Endodermal cell (in vitro differentiated cells): Measurements from ENCODE around the gene RIN3. TPM values are rescaled to one million over a fixed set of nuclear protein-coding genes. Genes with fewer than 3 reads are reported as not detected.

ENCODE experiments used
- DNase-seq: peaks from one replicate; pipeline ENCODE4 v3.0.0-alpha.2; 2017
- H3K27ac ChIP-seq: 2 replicates; pipeline ENCODE4 v1.5.1; 2013; ENCODE audit warnings: mild to moderate bottlenecking, low read depth, low read length, moderate library complexity
- H3K27me3 ChIP-seq: 2 replicates; pipeline ENCODE4 v1.6.1; 2013; ENCODE audit warnings: mild to moderate bottlenecking, low read length, moderate library complexity; ENCODE audit not compliant: insufficient read depth, control insufficient read depth, poor library complexity, severe bottlenecking
- H3K36me3 ChIP-seq: 2 replicates; pipeline ENCODE4 v1.7.0; 2013; ENCODE audit warnings: mild to moderate bottlenecking, low read length, moderate library complexity; ENCODE audit not compliant: control insufficient read depth, insufficient read depth
- H3K4me1 ChIP-seq: one replicate; pipeline ENCODE4 v1.7.0; 2013; ENCODE audit warnings: low read length; ENCODE audit not compliant: control insufficient read depth, insufficient read depth
- H3K4me3 ChIP-seq: 2 replicates; pipeline ENCODE4 v1.5.1; 2013; ENCODE audit warnings: mild to moderate bottlenecking, low read length, moderate library complexity
- H3K9ac ChIP-seq: 2 replicates; pipeline ENCODE4 v1.6.1; 2013; ENCODE audit warnings: mild to moderate bottlenecking, low read length, moderate library complexity; ENCODE audit not compliant: poor library complexity, severe bottlenecking; ENCODE audit errors: extremely low read depth
- H3K9me3 ChIP-seq: 2 replicates; pipeline ENCODE4 v1.6.1; 2013; ENCODE audit warnings: mild to moderate bottlenecking, low read length, moderate library complexity; ENCODE audit not compliant: control insufficient read depth
- H3K27ac Mint-ChIP-seq: 2 replicates; pipeline ENCODE4 v1.8.0; 2020; ENCODE audit warnings: mixed read lengths
- H3K27me3 Mint-ChIP-seq: 2 replicates; pipeline ENCODE4 v1.8.0; 2021; ENCODE audit warnings: mild to moderate bottlenecking, mixed read lengths; ENCODE audit not compliant: insufficient read depth
- H3K36me3 Mint-ChIP-seq: 2 replicates; pipeline ENCODE4 v1.8.0; 2020; ENCODE audit warnings: low read depth, mixed read lengths
- H3K4me1 Mint-ChIP-seq: 2 replicates; pipeline ENCODE4 v1.8.0; 2020; ENCODE audit warnings: mixed read lengths
- H3K4me3 Mint-ChIP-seq: 2 replicates; pipeline ENCODE4 v1.8.0; 2020; ENCODE audit warnings: mild to moderate bottlenecking, moderate library complexity, mixed read lengths
- H3K9me3 Mint-ChIP-seq: 2 replicates; pipeline ENCODE4 v1.8.0; 2020; ENCODE audit warnings: mild to moderate bottlenecking, mixed read lengths
- WGBS, 2 experiments: methylation state at CpG; one replicate each; pipeline versions ENCODE4 v1.1.5 to v1.1.7; 2013; ENCODE audit warnings: missing lambda C conversion rate in 2 of 2, mixed read lengths in 1 of 2; ENCODE audit not compliant: insufficient coverage in 1 of 2, insufficient read length in 1 of 2; 5-methylcytosine and 5-hydroxymethylcytosine counted together
- total RNA-seq, 2 donors: library from RNA; stranded (reverse); fragmentation: NEBNext Ultra II Directional in 1 of 2; extraction: Animal tissue kit (Norgen Biotek cat#: 25700) in 1 of 2; gene quantifications; 2 replicates in 1 of 2; 3 replicates in 1 of 2; pipeline ENCODE4 v1.2.1, GENCODE V29; 2021
- TF ChIP-seq, protein P1 (sequence below): fragments of 200-600 bp; sonication (generic); conservative IDR thresholded peaks from 2 replicates; pipeline ENCODE4 v1.5.0; 2021; ENCODE audit warnings: antibody characterized with exemption, mild to moderate bottlenecking

The RIN3 gene
- total RNA-seq, 2 donors from 2014 or later, result 5.2 to 6.0 TPM

DNA sequence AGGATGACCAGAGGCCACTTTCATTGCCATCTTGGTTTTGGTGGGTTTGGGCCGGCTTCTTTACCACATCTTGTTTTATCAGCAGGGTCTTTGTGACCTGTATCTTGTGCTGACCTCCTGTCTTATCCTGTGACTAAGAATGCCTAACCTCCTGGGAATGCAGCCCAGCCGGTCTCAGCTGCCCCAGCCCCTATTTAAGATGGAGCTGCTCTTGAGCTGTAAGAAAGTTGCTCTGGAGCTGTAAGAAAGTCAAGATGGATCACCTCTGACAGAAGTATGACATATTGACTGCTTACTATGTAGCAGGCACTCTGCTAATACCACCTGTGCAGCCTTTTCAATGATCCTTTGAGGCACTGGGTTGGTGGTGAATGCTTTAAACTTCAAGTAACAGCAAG, 52.1 kb downstream of the RIN3 start:
- Mint-ChIP-seq H3K9me3 (peaks cover 2% of the 10 kb centered on the region), H3K36me3 (peaks cover 8% of the 10 kb centered on the region), H3K27me3 (no peaks in the 10 kb centered on the region), H3K4me1 (peaks cover 2% of the 10 kb centered on the region), H3K27ac (no peak overlapping the region), H3K4me3 (no peak overlapping the region)
- Histone ChIP-seq H3K4me1 (no peaks in the 10 kb centered on the region), H3K4me3 (no peak overlapping the region), H3K9ac (no peak overlapping the region), H3K27ac (no peak overlapping the region), H3K36me3 (no peaks in the 10 kb centered on the region), H3K9me3 (peaks cover 7% of the 10 kb centered on the region), H3K27me3 (no peaks in the 10 kb centered on the region)
- 84 to 91% methylated on average over 2 of the region's 2 CpGs for WGBS, 2 experiments
- TF ChIP-seq, protein P1, sequence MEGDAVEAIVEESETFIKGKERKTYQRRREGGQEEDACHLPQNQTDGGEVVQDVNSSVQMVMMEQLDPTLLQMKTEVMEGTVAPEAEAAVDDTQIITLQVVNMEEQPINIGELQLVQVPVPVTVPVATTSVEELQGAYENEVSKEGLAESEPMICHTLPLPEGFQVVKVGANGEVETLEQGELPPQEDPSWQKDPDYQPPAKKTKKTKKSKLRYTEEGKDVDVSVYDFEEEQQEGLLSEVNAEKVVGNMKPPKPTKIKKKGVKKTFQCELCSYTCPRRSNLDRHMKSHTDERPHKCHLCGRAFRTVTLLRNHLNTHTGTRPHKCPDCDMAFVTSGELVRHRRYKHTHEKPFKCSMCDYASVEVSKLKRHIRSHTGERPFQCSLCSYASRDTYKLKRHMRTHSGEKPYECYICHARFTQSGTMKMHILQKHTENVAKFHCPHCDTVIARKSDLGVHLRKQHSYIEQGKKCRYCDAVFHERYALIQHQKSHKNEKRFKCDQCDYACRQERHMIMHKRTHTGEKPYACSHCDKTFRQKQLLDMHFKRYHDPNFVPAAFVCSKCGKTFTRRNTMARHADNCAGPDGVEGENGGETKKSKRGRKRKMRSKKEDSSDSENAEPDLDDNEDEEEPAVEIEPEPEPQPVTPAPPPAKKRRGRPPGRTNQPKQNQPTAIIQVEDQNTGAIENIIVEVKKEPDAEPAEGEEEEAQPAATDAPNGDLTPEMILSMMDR, result no peak
- DNase-seq, result no peak

DNA sequence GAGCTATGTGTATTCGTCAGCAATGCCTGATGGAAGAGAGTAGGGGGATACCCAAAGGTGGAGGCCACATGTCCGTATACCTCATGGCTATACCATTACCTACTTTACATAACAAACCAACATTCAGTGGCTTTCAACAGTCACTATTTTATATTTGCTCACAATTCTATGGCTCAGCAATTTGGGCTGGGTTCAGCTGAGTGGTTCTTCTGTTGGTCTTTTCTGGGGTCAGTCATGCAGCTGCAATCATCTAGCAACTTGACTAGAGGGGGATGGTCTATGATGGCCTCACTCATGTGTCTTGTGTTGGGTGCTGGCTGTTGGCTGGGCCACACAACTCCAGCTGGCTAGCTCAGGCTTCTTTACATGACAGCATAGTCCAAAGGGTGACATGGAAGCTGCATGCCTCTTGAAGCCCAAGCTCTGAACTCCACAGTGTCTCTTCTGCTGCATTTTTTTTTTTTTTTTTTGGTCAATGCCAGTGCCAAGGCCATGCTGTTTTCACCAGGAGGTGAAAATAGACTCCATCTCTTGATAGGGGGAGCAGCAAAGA, 53.7 kb downstream of the RIN3 start:
- TF ChIP-seq, protein P1, result no peak

DNA sequence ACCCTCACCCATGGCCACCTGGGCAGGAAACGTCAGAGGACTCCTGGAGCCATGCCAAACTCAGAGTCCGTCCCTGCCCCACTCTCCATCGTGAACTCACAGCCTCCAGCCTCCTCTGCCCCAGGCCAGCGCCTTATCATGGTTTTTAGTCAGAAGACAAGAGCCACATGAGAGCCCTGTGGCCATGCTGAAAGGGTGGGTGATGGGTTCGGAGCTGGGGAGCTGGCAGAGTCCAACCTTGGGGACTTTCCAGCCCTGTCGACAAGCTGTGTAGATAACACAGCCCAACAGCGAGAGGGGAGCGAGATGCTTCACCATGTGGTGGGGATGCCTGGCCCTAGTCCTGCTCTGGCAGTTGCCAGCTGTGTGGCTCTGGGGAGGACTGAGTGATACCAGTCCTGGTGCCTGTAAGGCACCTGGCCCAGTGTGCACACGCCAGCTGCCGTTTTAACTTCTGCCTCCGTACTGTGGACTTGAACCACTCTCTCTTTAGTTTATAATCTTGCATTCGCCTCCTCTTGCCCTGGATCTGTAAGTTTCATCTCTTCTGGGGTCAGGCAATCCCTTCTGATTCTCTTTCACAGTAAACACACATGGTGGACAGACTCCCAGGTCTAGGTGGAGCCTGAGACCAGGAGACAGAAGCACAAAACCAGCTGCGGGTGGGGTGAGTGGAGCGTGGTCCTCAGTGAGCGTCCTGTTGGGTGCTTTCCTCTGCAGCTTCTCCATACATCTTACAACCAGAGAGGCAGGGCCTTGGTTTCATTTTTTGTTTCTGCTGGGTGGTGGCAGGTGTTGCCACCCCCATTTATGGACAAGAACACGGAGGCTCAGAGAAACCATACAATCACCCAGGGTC, 55.3 kb downstream of the RIN3 start:
- H3K4me1 Mint-ChIP-seq, result peaks cover 2% of the 10 kb centered on the region
- no peak overlapping the region for H3K27ac ChIP-seq
- no peaks in the 10 kb centered on the region for H3K36me3 ChIP-seq
- no peak overlapping the region for H3K4me3 ChIP-seq
- H3K27ac Mint-ChIP-seq, result no peak overlapping the region
- TF ChIP-seq, protein P1, result no peak
- peaks cover 2% of the 10 kb centered on the region for H3K9me3 Mint-ChIP-seq
- H3K4me1 ChIP-seq, result no peaks in the 10 kb centered on the region
- H3K27me3 ChIP-seq, result no peaks in the 10 kb centered on the region
- H3K27me3 Mint-ChIP-seq, result no peaks in the 10 kb centered on the region
- no peak overlapping the region for H3K9ac ChIP-seq
- WGBS, 2 experiments, result 95 to 97% methylated on average over 6 to 16 of the region's 16 CpGs
- H3K9me3 ChIP-seq, result peaks cover 7% of the 10 kb centered on the region
- no peak overlapping the region for H3K4me3 Mint-ChIP-seq
- peaks cover 8% of the 10 kb centered on the region for H3K36me3 Mint-ChIP-seq
- DNase-seq, result no peak

More for the DNA sequence above, 53.7 kb downstream of the RIN3 start:
- no peak for DNase-seq
- Histone ChIP-seq H3K27me3 (no peaks in the 10 kb centered on the region), H3K9ac (no peak overlapping the region), H3K9me3 (peaks cover 7% of the 10 kb centered on the region), H3K36me3 (no peaks in the 10 kb centered on the region), H3K27ac (no peak overlapping the region), H3K4me1 (no peaks in the 10 kb centered on the region), H3K4me3 (no peak overlapping the region)
- Mint-ChIP-seq H3K36me3 (peaks cover 8% of the 10 kb centered on the region), H3K4me3 (no peak overlapping the region), H3K9me3 (peaks cover 2% of the 10 kb centered on the region), H3K27me3 (no peaks in the 10 kb centered on the region), H3K27ac (no peak overlapping the region), H3K4me1 (peaks cover 2% of the 10 kb centered on the region)
- 100% methylated on average over 1 of the region's 2 CpGs for WGBS, 2 experiments
